ENCODE results near the gene ANKRD65.
"Not testable (repeated sequence)": the region's sequence is repeated elsewhere in the genome, so short reads cannot be mapped to it uniquely, and the experiment has no call there.

Gene ANKRD65

GRCh38 chr1:1452882-1453281, 31.8 kb upstream of the ANKRD65 start:
- FAIRE-seq (no peak), DNase-seq (ENCODE audit: insufficient read length) (no peak)
- TF ChIP-seq POLR2AphosphoS5 (IDR thresholded peaks at IDR 0.05; ENCODE audit: low read depth, low read length) (no peak), POLR2A (IDR thresholded peaks at IDR 0.05; ENCODE audit: low read depth, low read length) (no peak), TAF1 (IDR thresholded peaks at IDR 0.05; ENCODE audit: borderline replicate concordance, low read depth, low read length) (no peak)

- DNase-seq (ENCODE audit: insufficient read length); FAIRE-seq: not testable (repeated sequence)
Observed at GRCh38 chr1:1452365-1452739, 31.3 kb upstream of the ANKRD65 start.

- DNase-seq (ENCODE audit: insufficient read length) (no peak), FAIRE-seq (no peak)
- TF ChIP-seq TAF1 (IDR thresholded peaks at IDR 0.05; ENCODE audit: borderline replicate concordance, low read depth, low read length): no peak
- no peak for TF ChIP-seq POLR2A (IDR thresholded peaks at IDR 0.05; ENCODE audit: low read depth, low read length)
- no peak for TF ChIP-seq POLR2AphosphoS5 (IDR thresholded peaks at IDR 0.05; ENCODE audit: low read depth, low read length)
Observed at GRCh38 chr1:1451696-1452364, 30.8 kb upstream of the ANKRD65 start.

- not testable (repeated sequence) for DNase-seq (ENCODE audit: insufficient read length); FAIRE-seq
Observed at GRCh38 chr1:1450616-1451015, 29.5 kb upstream of the ANKRD65 start.

GRCh38 chr1:1449099-1449739, 28.1 kb upstream of the ANKRD65 start, which contains the start of gene ATAD3C:
ATAD3C (plus strand) TSS chr1:1449689; CDS start chr1:1450684, 995 bp downstream.
- FAIRE-seq (no peak), DNase-seq (ENCODE audit: insufficient read length) (no peak)
- TF ChIP-seq TAF1 (IDR thresholded peaks at IDR 0.05; ENCODE audit: borderline replicate concordance, low read depth, low read length): no peak
- no peak for TF ChIP-seq POLR2AphosphoS5 (IDR thresholded peaks at IDR 0.05; ENCODE audit: low read depth, low read length)
- TF ChIP-seq POLR2A (IDR thresholded peaks at IDR 0.05; ENCODE audit: low read depth, low read length): no peak

- not testable (repeated sequence) for DNase-seq (ENCODE audit: insufficient read length); FAIRE-seq
Observed at GRCh38 chr1:1446631-1447030, 25.6 kb upstream of the ANKRD65 start.

GRCh38 chr1:1442069-1442770, 21.1 kb upstream of the ANKRD65 start:
- DNase-seq (ENCODE audit: insufficient read length) (peak; percentile 19), FAIRE-seq (no peak)
- TF ChIP-seq TAF1 (IDR thresholded peaks at IDR 0.05; ENCODE audit: borderline replicate concordance, low read depth, low read length): no peak
- no peak for TF ChIP-seq POLR2AphosphoS5 (IDR thresholded peaks at IDR 0.05; ENCODE audit: low read depth, low read length)

- DNase-seq (ENCODE audit: insufficient read length) (peak; percentile 94), FAIRE-seq (peak; percentile 78)
- TF ChIP-seq POLR2A (IDR thresholded peaks at IDR 0.05; ENCODE audit: low read depth, low read length) (no peak), POLR2AphosphoS5 (IDR thresholded peaks at IDR 0.05; ENCODE audit: low read depth, low read length) (no peak), TAF1 (IDR thresholded peaks at IDR 0.05; ENCODE audit: borderline replicate concordance, low read depth, low read length) (no peak)
Observed at GRCh38 chr1:1441002-1441888, 20.2 kb upstream of the ANKRD65 start.

GRCh38 chr1:1440262-1441001, 19.4 kb upstream of the ANKRD65 start:
- TF ChIP-seq POLR2AphosphoS5 (IDR thresholded peaks at IDR 0.05; ENCODE audit: low read depth, low read length) (no peak), TAF1 (IDR thresholded peaks at IDR 0.05; ENCODE audit: borderline replicate concordance, low read depth, low read length) (no peak), POLR2A (IDR thresholded peaks at IDR 0.05; ENCODE audit: low read depth, low read length) (no peak)
- DNase-seq (ENCODE audit: insufficient read length) (peak; percentile 31), FAIRE-seq (no peak)

GRCh38 chr1:1439546-1440261, 18.6 kb upstream of the ANKRD65 start:
- no peak for TF ChIP-seq POLR2A (IDR thresholded peaks at IDR 0.05; ENCODE audit: low read depth, low read length)
- no peak for TF ChIP-seq TAF1 (IDR thresholded peaks at IDR 0.05; ENCODE audit: borderline replicate concordance, low read depth, low read length)
- TF ChIP-seq POLR2AphosphoS5 (IDR thresholded peaks at IDR 0.05; ENCODE audit: low read depth, low read length): no peak
- no peak for DNase-seq (ENCODE audit: insufficient read length)
- no peak for FAIRE-seq
